ENCODE data around the gene ERCC6.

DNA sequence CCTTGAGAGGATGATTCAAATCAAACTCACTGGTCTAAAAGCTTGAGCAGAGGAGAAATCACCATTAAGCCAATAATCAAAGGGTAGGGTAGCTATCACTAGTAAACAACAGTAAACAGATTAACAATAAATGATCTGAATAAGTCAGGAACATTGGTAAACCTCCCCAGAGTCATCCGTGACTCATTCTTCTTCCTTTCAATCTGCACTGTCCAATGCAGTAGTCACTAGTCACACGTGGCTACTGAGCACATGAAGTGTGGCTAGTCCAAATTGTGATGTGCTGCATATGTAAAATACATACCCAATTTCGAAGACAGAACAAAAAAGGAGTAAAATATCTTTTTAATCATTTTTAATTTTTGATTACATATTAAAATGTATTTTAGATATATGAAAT lies 64.0 kb downstream of the ERCC6 start:
- TF ChIP-seq TAF1 (IDR thresholded peaks at IDR 0.05; ENCODE audit: low read depth, low read length) = no peak
- no peak for TF ChIP-seq POLR2AphosphoS5 (IDR thresholded peaks at IDR 0.05; ENCODE audit: low read depth, low read length)
- TF ChIP-seq POLR2A (IDR thresholded peaks at IDR 0.05; ENCODE audit: low read depth, low read length) = no peak
- no peak for TF ChIP-seq SPI1 (IDR thresholded peaks at IDR 0.05; ENCODE audit: low read depth, low read length)
- no peak for TF ChIP-seq PAX5 (IDR thresholded peaks at IDR 0.05; ENCODE audit: insufficient read depth, low read length, severe bottlenecking)

All from GM12891 (cell line).